ENCODE results near the gene SKAP1.

Gene SKAP1

DNA sequence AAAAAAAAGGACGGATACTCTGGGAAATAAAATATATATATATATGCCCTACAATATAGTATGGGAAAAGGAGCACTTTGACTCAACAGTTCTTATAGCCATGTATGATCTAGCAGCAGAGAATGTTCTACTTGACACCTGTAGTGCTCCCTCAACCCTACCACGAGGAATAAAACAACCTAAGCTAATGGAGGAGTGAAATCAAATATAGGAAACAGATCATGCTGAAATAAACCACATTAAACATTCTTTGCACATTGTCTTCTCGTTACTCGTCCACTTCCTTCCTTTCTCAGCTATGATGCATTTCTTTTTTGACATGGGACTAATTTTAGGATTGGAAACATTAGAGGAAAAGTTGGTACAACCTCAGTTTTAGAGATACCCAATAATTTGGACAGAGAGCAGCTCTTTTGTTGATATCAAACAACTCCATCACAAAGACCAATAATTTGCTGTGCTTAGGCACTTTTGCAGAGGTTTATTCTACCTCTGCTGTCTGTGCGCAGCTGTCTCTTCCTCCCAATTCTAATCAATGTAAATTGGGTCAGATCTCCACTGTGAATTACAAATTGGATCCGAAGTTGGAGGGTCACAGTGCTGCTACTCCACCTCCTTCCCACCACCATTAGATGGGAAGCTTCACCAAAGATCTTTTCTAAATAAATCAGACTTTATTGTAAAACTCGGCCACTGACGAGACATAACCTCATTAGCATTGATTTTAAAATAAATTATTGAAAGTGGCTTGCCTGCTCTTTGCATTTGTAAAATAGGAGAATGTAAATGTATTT, 256.6 kb downstream of the SKAP1 start:
- DNase-seq (ENCODE audit: extremely low read depth, low read depth), result no peak
- TF ChIP-seq, protein P1, sequence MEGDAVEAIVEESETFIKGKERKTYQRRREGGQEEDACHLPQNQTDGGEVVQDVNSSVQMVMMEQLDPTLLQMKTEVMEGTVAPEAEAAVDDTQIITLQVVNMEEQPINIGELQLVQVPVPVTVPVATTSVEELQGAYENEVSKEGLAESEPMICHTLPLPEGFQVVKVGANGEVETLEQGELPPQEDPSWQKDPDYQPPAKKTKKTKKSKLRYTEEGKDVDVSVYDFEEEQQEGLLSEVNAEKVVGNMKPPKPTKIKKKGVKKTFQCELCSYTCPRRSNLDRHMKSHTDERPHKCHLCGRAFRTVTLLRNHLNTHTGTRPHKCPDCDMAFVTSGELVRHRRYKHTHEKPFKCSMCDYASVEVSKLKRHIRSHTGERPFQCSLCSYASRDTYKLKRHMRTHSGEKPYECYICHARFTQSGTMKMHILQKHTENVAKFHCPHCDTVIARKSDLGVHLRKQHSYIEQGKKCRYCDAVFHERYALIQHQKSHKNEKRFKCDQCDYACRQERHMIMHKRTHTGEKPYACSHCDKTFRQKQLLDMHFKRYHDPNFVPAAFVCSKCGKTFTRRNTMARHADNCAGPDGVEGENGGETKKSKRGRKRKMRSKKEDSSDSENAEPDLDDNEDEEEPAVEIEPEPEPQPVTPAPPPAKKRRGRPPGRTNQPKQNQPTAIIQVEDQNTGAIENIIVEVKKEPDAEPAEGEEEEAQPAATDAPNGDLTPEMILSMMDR (IDR thresholded peaks at IDR 0.05; ENCODE audit: low read depth, low read length), result no peak

DNA sequence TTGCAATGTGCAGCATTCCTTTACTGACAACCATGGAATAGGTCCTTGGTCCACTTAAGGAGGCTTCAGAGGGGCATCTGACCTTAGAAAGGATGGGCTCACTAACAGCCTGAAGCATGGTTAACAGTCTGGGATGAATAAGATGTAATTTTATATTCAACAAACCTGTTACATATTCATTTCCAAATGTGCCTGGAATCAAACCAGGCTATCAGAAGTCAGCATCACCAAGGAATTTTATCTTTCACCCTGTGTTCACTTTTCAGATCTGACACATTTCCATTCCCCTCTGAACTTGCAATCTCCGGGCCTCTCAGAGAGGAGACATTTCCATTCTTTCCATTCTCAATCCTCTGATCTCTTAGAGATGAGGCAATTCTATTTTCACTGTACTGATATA, 260.1 kb downstream of the SKAP1 start:
- TF ChIP-seq, protein P1 (IDR thresholded peaks at IDR 0.05; ENCODE audit: low read depth, low read length), result no peak
- no peak for DNase-seq (ENCODE audit: extremely low read depth, low read depth)

- TF ChIP-seq, protein P1 (IDR thresholded peaks at IDR 0.05; ENCODE audit: low read depth, low read length), result no peak
- no peak for DNase-seq (ENCODE audit: extremely low read depth, low read depth)
Observed at GRCh38 chr17:48163809-48164208, 266.2 kb downstream of the SKAP1 start.

DNA sequence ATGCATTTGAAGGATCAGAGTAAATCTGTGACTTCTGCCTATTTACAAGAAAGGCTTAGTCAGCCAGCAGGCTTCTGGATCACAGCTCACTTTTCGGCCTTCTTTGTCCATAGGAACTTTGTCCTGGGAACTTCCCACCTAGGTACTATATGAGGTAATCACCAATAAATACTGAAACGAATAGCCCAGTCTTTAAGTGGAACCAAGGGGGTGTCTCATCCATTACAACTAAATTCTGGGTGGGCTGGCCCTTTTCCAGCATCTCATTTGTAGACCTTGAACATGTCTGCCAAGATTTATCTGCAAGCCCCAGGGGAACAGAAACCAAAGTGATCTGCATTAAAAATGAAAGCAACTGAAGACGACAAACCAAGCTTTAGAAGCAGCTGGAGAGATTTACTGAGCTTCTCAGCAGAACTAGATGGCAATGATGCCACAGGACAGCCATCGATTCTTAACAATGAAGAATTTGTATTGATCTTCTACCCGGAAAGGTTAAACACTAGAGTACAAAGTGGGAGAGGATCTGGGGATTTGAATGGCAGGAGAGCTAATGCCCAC, 267.0 kb downstream of the SKAP1 start:
- DNase-seq (ENCODE audit: extremely low read depth, low read depth), result no peak

GRCh38 chr17:48162306-48162934, 267.6 kb downstream of the SKAP1 start:
- TF ChIP-seq, protein P1 (IDR thresholded peaks at IDR 0.05; ENCODE audit: low read depth, low read length), result no peak
- no peak for DNase-seq (ENCODE audit: extremely low read depth, low read depth)

More for the DNA sequence above, 267.0 kb downstream of the SKAP1 start:
- TF ChIP-seq, protein P1 (IDR thresholded peaks at IDR 0.05; ENCODE audit: low read depth, low read length), result no peak

DNA sequence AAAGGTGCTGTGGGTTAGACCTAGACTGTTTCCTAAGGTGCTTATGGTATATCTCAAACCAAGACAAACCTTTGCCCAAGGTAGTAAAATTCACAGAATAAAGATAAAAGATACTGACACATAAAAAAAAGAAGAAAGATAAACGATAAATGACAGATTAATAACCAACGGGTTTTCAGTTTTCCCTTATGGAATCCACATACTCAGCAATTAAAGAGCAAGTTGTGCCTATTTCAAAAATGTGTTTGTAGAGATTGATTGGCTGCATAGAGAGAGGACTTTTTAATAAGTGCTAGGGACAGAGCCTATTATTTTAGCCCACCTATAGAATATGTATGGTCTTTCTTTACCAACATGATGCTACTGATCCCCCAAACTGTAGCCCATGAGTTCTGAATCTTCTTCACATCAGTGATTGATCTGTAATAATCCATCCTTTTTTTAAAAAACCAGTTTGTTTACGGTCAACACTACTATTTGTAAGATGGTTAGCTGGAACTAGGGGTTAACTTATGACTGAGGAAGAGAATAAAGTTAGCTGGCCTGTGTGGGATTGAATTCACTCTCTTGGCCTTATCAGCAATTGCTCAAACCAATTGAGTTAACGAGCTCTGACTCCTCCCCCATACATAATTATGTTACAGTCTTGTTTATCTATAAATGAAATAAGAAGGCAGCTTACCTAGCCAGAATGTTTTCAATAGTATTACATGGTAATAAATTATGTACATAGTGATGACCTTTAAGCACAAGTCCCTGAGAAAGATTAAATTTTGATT, 268.7 kb downstream of the SKAP1 start:
- no peak for DNase-seq (ENCODE audit: extremely low read depth, low read depth)
- TF ChIP-seq, protein P1 (IDR thresholded peaks at IDR 0.05; ENCODE audit: low read depth, low read length), result no peak

All from AG09319 (cell line).